ENCODE measurements around the gene OR51T1.

Gene OR51T1

DNA sequence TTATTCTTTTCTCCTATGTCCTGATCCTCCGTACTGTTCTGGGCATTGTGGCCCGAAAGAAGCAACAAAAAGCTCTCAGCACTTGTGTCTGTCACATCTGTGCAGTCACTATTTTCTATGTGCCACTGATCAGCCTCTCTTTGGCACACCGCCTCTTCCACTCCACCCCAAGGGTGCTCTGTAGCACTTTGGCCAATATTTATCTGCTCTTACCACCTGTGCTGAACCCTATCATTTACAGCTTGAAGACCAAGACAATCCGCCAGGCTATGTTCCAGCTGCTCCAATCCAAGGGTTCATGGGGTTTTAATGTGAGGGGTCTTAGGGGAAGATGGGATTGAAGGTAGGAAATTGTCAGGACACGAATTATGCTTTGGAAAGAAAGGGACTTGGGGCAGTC is 843 bp downstream of the OR51T1 start (continued):
- TF ChIP-seq, protein P1, sequence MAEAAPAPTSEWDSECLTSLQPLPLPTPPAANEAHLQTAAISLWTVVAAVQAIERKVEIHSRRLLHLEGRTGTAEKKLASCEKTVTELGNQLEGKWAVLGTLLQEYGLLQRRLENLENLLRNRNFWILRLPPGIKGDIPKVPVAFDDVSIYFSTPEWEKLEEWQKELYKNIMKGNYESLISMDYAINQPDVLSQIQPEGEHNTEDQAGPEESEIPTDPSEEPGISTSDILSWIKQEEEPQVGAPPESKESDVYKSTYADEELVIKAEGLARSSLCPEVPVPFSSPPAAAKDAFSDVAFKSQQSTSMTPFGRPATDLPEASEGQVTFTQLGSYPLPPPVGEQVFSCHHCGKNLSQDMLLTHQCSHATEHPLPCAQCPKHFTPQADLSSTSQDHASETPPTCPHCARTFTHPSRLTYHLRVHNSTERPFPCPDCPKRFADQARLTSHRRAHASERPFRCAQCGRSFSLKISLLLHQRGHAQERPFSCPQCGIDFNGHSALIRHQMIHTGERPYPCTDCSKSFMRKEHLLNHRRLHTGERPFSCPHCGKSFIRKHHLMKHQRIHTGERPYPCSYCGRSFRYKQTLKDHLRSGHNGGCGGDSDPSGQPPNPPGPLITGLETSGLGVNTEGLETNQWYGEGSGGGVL (tag by site-specific recombination; IDR thresholded peaks at IDR 0.05) = no peak
- TF ChIP-seq ZNF140 (tag by site-specific recombination; IDR thresholded peaks at IDR 0.05) (no peak), ZNF501 (tag by site-specific recombination; IDR thresholded peaks at IDR 0.05) (no peak), ZNF239 (tag by site-specific recombination; IDR thresholded peaks at IDR 0.05) (no peak), ZNF324 (tag by site-specific recombination; IDR thresholded peaks at IDR 0.05) (no peak), ZNF747 (tag by site-specific recombination; IDR thresholded peaks at IDR 0.05) (no peak), ZNF791 (tag by site-specific recombination; IDR thresholded peaks at IDR 0.05) (no peak), ZFP41 (tag by site-specific recombination; IDR thresholded peaks at IDR 0.05; ENCODE audit: borderline replicate concordance) (no peak), ZBTB8A (tag by site-specific recombination; IDR thresholded peaks at IDR 0.05) (no peak)
- TF ChIP-seq, protein P2, sequence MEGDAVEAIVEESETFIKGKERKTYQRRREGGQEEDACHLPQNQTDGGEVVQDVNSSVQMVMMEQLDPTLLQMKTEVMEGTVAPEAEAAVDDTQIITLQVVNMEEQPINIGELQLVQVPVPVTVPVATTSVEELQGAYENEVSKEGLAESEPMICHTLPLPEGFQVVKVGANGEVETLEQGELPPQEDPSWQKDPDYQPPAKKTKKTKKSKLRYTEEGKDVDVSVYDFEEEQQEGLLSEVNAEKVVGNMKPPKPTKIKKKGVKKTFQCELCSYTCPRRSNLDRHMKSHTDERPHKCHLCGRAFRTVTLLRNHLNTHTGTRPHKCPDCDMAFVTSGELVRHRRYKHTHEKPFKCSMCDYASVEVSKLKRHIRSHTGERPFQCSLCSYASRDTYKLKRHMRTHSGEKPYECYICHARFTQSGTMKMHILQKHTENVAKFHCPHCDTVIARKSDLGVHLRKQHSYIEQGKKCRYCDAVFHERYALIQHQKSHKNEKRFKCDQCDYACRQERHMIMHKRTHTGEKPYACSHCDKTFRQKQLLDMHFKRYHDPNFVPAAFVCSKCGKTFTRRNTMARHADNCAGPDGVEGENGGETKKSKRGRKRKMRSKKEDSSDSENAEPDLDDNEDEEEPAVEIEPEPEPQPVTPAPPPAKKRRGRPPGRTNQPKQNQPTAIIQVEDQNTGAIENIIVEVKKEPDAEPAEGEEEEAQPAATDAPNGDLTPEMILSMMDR (tag by site-specific recombination; IDR thresholded peaks at IDR 0.05) = no peak
- TF ChIP-seq, protein P3, sequence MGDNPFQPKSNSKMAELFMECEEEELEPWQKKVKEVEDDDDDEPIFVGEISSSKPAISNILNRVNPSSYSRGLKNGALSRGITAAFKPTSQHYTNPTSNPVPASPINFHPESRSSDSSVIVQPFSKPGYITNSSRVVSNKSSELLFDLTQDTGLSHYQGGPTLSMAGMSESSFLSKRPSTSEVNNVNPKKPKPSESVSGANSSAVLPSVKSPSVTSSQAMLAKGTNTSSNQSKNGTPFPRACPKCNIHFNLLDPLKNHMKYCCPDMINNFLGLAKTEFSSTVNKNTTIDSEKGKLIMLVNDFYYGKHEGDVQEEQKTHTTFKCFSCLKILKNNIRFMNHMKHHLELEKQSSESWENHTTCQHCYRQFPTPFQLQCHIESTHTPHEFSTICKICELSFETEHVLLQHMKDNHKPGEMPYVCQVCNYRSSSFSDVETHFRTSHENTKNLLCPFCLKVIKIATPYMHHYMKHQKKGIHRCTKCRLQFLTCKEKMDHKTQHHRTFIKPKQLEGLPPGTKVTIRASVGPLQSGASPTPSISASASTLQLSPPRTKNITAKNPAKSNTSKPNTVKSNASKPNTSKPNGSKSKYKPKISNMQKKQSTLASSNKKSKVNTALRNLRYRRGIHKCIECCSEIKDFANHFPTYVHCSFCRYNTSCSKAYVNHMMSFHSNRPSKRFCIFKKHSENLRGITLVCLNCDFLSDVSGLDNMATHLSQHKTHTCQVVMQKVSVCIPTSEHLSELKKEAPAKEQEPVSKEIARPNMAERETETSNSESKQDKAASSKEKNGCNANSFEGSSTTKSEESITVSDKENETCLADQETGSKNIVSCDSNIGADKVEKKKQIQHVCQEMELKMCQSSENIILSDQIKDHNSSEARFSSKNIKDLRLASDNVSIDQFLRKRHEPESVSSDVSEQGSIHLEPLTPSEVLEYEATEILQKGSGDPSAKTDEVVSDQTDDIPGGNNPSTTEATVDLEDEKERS (tag by site-specific recombination; IDR thresholded peaks at IDR 0.05) = no peak
- TF ChIP-seq, protein P4, sequence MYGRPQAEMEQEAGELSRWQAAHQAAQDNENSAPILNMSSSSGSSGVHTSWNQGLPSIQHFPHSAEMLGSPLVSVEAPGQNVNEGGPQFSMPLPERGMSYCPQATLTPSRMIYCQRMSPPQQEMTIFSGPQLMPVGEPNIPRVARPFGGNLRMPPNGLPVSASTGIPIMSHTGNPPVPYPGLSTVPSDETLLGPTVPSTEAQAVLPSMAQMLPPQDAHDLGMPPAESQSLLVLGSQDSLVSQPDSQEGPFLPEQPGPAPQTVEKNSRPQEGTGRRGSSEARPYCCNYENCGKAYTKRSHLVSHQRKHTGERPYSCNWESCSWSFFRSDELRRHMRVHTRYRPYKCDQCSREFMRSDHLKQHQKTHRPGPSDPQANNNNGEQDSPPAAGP (tag by site-specific recombination; IDR thresholded peaks at IDR 0.05) = no peak

DNA sequence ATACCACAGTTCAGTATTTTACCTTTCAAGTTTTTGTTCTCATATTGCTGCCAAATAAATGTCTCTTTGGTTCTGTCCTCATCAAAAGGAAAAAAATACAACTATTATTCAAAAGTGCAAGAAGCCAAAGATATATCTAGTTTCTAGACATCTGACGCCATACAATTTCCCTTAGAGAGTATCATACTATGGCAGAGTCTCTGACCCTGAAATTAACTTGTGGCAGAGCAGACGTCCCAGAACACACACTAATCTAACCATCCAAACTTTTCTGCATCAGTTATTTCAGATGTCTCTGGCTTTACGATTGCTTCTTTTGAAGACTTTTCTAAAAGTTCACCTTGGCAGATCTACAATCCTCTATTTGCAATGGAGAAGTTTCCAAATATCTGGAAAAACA is 2.7 kb downstream of the OR51T1 start:
- TF ChIP-seq, protein P3 (tag by site-specific recombination; IDR thresholded peaks at IDR 0.05) = no peak
- TF ChIP-seq, protein P5, sequence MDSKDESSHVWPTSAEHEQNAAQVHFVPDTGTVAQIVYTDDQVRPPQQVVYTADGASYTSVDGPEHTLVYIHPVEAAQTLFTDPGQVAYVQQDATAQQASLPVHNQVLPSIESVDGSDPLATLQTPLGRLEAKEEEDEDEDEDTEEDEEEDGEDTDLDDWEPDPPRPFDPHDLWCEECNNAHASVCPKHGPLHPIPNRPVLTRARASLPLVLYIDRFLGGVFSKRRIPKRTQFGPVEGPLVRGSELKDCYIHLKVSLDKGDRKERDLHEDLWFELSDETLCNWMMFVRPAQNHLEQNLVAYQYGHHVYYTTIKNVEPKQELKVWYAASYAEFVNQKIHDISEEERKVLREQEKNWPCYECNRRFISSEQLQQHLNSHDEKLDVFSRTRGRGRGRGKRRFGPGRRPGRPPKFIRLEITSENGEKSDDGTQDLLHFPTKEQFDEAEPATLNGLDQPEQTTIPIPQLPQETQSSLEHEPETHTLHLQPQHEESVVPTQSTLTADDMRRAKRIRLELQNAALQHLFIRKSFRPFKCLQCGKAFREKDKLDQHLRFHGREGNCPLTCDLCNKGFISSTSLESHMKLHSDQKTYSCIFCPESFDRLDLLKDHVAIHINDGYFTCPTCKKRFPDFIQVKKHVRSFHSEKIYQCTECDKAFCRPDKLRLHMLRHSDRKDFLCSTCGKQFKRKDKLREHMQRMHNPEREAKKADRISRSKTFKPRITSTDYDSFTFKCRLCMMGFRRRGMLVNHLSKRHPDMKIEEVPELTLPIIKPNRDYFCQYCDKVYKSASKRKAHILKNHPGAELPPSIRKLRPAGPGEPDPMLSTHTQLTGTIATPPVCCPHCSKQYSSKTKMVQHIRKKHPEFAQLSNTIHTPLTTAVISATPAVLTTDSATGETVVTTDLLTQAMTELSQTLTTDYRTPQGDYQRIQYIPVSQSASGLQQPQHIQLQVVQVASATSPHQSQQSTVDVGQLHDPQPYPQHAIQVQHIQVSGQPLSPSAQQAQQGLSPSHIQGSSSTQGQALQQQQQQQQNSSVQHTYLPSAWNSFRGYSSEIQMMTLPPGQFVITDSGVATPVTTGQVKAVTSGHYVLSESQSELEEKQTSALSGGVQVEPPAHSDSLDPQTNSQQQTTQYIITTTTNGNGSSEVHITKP (tag by site-specific recombination; IDR thresholded peaks at IDR 0.05) = no peak
- no peak for TF ChIP-seq ZNF23 (tag by site-specific recombination; IDR thresholded peaks at IDR 0.05; ENCODE audit: borderline replicate concordance)
- no peak for TF ChIP-seq GLI4 (tag by site-specific recombination; IDR thresholded peaks at IDR 0.05)
- no peaks in the 10 kb centered on the region for H3K4me1 ChIP-seq (ENCODE audit: control insufficient read depth, insufficient read depth, low read length)
- ChIA-PET POLR2A (no interaction called here), CTCF (no interaction called here)
- no peaks in the 10 kb centered on the region for H3K36me3 ChIP-seq (ENCODE audit: control insufficient read depth in 2 of 2, insufficient read depth in 1 of 2, low read length in 2 of 2)
- H3K9me3 ChIP-seq (ENCODE audit: control insufficient read depth, insufficient read depth, low read depth, low read length) = no peaks in the 10 kb centered on the region
- H3K27ac ChIP-seq (ENCODE audit: extremely low read depth, low read depth, low read length) = no peak overlapping the region
- no peak overlapping the region for H3K4me3 ChIP-seq (ENCODE audit: low read depth, low read length)
